ENCODE measurements around the gene SBK1. TPM values are rescaled to one million over a fixed set of nuclear protein-coding genes. Genes with fewer than 3 reads are reported as not detected.

The SBK1 gene
- total RNA-seq, 2 donors from 2014 or later: 1.1 TPM

DNA sequence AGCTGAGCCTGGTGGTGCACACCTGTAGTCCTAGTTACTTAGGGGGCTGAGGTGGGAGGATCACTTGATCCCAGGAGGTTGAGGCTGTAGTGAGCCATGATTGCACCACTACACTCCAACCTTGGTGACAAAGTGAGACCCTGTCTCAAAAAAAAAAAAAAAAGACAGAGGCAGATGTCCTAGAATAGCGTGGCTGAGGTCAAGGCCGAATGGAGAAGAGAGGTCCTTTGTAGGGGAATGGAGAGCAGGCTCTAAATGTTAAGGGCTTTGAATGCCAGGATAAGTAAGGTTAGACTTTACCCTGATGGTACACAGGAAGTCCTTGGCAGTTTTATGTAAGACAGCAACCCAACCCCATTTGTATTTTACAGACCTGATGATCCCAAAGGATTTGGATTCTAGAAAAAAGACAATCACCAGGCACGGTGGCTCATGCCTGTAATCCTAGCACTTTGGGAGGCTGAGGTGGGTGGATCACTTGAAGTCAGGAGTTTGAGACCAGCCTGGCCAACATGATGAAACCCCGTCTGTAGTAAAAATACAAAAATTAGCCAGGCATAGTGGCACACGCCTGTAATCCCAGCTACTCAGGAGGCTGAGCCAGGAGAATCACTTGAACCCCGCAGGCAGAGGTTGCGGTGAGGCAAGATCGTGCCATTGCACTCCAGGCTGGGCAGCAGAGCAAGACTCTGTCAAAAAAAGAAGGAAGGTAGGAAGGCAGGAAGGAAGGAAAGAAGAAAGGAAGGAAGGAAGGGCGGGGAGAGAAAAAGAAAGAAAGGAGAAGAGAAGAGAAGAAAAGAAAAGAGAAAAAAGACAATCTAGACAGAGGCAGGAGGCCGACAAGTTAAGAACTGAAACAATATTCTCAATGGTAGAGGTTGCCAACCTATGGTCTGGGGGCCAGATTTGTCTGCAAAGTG lies 2.1 kb upstream of the SBK1 start:
- H3K36me3 Mint-ChIP-seq: no peaks in the 10 kb centered on the region
- peak overlapping the region in 1 of 2 donors; percentile 60 for H3K27ac Mint-ChIP-seq
- peak overlapping the region; percentile 39 for H3K4me3 Mint-ChIP-seq
- ATAC-seq: no peak
- H3K4me1 Mint-ChIP-seq (ENCODE audit: low read depth in 2 of 2): peaks cover 38 to 43% of the 10 kb centered on the region in 2 donors
- no peak for DNase-seq (ENCODE audit: low spot score)
- no peaks in the 10 kb centered on the region for H3K9me3 Mint-ChIP-seq
- H3K27me3 Mint-ChIP-seq: no peaks in the 10 kb centered on the region

DNA sequence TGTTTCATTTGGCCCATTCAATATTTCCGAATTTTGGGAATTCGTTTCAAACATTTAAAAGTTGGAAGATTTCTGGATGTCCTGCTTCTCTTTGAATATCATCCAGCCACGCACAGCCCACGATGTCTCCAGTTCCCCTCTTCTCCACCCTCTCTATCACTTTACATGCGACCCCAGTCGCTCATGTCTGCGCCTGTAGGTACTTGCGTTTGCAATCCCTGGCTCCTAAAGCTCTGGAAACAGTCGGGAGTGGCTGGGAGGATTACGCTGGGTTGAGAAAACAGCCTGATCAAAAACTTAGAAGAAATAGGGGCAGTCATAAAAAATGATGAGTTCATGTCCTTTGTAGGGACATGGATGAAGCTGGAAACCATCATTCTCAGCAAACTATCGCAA lies 1.5 kb upstream of the SBK1 start:
- peak overlapping the region in 1 of 2 donors; percentile 60 for H3K27ac Mint-ChIP-seq
- H3K9me3 Mint-ChIP-seq: no peaks in the 10 kb centered on the region
- peaks cover 42 to 47% of the 10 kb centered on the region in 2 donors for H3K4me1 Mint-ChIP-seq (ENCODE audit: low read depth in 2 of 2)
- no peak for DNase-seq (ENCODE audit: low spot score)
- no peaks in the 10 kb centered on the region for H3K27me3 Mint-ChIP-seq
- no peaks in the 10 kb centered on the region for H3K36me3 Mint-ChIP-seq
- H3K4me3 Mint-ChIP-seq: peak overlapping the region; percentile 53
- ATAC-seq: no peak

DNA sequence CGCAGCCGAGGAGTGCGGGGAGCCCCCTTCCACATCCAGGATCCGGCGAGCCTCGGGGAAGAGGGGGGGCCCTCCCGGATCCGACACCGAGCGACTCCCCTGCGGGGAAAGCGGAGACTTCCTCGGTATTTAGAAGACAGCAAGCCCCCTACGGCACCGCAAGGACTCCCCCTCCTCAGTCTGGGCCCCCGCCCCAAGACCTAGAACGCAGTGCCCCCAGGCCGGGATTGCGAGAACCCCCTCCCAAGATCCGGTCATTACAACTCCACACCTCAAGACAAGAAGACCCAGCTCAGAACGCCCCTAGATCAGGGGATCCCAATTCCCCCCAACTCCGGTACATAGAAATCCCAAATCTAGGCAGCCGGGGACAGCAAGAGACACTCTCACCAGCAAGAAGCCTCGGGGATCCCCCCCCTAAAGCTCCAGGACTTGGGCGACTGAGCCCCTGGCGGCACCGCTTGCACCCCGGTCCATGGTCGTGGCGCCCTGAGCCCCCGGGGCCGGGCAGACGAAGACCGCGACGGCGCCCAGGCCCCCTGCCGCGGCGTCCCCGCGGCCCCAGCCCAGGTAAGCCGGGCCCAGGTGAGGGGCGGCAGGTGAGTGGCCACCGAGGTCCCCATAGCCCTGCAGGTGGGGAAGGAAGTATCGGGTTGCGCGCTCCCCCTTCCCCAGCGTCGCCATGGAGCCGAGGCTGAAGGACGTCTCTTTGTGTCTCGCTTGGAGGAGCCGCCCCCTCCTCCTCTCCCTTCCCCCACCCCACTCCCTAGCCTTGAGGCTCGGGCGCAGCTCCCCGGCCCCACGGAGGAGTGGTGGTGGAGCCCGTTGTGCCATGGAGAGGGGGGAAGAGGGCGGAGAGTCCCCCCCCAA lies 641 bp downstream of the SBK1 start:
- DNase-seq (ENCODE audit: low spot score) (no peak), ATAC-seq (no peak)
- Mint-ChIP-seq H3K27me3 (no peaks in the 10 kb centered on the region), H3K4me3 (peak overlapping the region; percentile 85), H3K4me1 (ENCODE audit: low read depth in 2 of 2) (peaks cover 47 to 52% of the 10 kb centered on the region in 2 donors), H3K36me3 (no peaks in the 10 kb centered on the region), H3K9me3 (no peaks in the 10 kb centered on the region), H3K27ac (peak overlapping the region in 1 of 2 donors; percentile 68)

- Mint-ChIP-seq H3K27me3 (no peaks in the 10 kb centered on the region), H3K4me3 (peak overlapping the region; percentile 71), H3K36me3 (no peaks in the 10 kb centered on the region), H3K27ac (no peak overlapping the region), H3K9me3 (no peaks in the 10 kb centered on the region), H3K4me1 (ENCODE audit: low read depth in 2 of 2) (peaks cover 41 to 50% of the 10 kb centered on the region in 2 donors)
- DNase-seq (ENCODE audit: low spot score) (no peak), ATAC-seq (no peak)
These were observed 1.3 kb downstream of the SBK1 start for GRCh38 chr16:28293601-28293960.

- Mint-ChIP-seq H3K27ac (no peak overlapping the region), H3K4me1 (ENCODE audit: low read depth in 2 of 2) (peaks cover 34 to 45% of the 10 kb centered on the region in 2 donors)
- no peak for DNase-seq (ENCODE audit: low spot score)
These were observed 1.9 kb downstream of the SBK1 start for GRCh38 chr16:28294201-28294600.

GRCh38 chr16:28295276-28295675 lies 3.0 kb downstream of the SBK1 start:
- Mint-ChIP-seq H3K4me3 (peak overlapping the region; percentile 71), H3K27ac (peak overlapping the region; percentile 41 to 65), H3K4me1 (ENCODE audit: low read depth in 2 of 2) (peaks cover 38 to 46% of the 10 kb centered on the region in 2 donors), H3K27me3 (no peaks in the 10 kb centered on the region), H3K9me3 (no peaks in the 10 kb centered on the region), H3K36me3 (no peaks in the 10 kb centered on the region)
- DNase-seq (ENCODE audit: low spot score) (no peak), ATAC-seq (no peak)

More at GRCh38 chr16:28294201-28294600, 1.9 kb downstream of the SBK1 start:
- H3K9me3 Mint-ChIP-seq: no peaks in the 10 kb centered on the region
- H3K4me3 Mint-ChIP-seq: peak overlapping the region; percentile 71
- no peak for ATAC-seq
- no peaks in the 10 kb centered on the region for H3K27me3 Mint-ChIP-seq
- H3K36me3 Mint-ChIP-seq: no peaks in the 10 kb centered on the region

- no peaks in the 10 kb centered on the region for H3K9me3 Mint-ChIP-seq
- no peaks in the 10 kb centered on the region for H3K27me3 Mint-ChIP-seq
- H3K4me3 Mint-ChIP-seq: peak overlapping the region; percentile 48
- no peaks in the 10 kb centered on the region for H3K36me3 Mint-ChIP-seq
- peaks cover 25 to 43% of the 10 kb centered on the region in 2 donors for H3K4me1 Mint-ChIP-seq (ENCODE audit: low read depth in 2 of 2)
- ATAC-seq: no peak
- DNase-seq (ENCODE audit: low spot score): no peak
- H3K27ac Mint-ChIP-seq: peak overlapping the region; percentile 66 to 82
These were observed 5.0 kb downstream of the SBK1 start for GRCh38 chr16:28297308-28297707.

DNA sequence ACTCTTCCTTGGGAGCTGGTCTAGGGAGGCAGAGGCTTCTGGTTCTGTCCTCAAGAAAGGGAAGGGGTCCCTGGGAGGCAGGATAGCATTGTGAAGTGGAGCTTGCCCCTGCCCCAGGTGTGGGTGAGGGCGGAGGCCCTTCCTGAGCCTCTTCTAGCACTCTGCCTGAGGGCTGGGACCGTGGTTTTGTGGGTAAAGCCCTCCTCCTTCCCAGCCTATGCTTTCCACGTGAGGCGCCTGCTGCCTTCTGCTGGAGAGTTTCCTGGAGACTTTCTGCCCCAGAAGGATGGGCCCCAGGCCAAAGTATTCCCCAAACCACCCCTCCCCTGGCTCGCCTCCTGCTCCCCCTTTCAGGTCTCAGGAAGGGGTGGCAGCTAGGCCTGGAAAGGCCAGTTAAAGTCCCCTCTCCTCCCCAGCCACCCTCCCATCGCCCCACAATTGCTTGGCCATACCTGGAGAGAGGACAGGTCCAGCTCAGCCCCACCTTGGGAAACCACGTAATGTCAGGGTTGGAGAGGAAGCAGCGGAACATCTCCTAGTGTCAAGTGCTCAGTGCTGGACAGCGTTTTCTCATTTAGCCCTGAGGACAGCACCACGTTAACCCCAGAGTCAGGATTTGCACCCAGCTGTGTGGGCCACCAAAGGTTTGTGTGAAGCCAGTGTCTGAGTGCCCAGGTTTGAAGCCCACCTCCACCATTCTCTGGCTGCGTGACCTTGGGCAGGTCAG lies 5.6 kb downstream of the SBK1 start:
- Mint-ChIP-seq H3K4me3 (peak overlapping the region; percentile 48), H3K36me3 (no peaks in the 10 kb centered on the region), H3K9me3 (no peaks in the 10 kb centered on the region), H3K27ac (peak overlapping the region; percentile 66 to 82), H3K4me1 (ENCODE audit: low read depth in 2 of 2) (peaks cover 30 to 49% of the 10 kb centered on the region in 2 donors), H3K27me3 (no peaks in the 10 kb centered on the region)
- ATAC-seq (no peak), DNase-seq (ENCODE audit: low spot score) (no peak)

GRCh38 chr16:28298511-28298878 lies 6.2 kb downstream of the SBK1 start:
- no peak for ATAC-seq
- Mint-ChIP-seq H3K4me3 (no peak overlapping the region), H3K4me1 (ENCODE audit: low read depth in 2 of 2) (peaks cover 32 to 51% of the 10 kb centered on the region in 2 donors), H3K27me3 (no peaks in the 10 kb centered on the region), H3K9me3 (no peaks in the 10 kb centered on the region), H3K36me3 (no peaks in the 10 kb centered on the region), H3K27ac (no peak overlapping the region)
- no peak for DNase-seq (ENCODE audit: low spot score)

GRCh38 chr16:28300327-28300726 lies 8.0 kb downstream of the SBK1 start:
- Mint-ChIP-seq H3K9me3 (no peaks in the 10 kb centered on the region), H3K27ac (peak overlapping the region in 1 of 2 donors; percentile 11)
- ATAC-seq: no peak

DNA sequence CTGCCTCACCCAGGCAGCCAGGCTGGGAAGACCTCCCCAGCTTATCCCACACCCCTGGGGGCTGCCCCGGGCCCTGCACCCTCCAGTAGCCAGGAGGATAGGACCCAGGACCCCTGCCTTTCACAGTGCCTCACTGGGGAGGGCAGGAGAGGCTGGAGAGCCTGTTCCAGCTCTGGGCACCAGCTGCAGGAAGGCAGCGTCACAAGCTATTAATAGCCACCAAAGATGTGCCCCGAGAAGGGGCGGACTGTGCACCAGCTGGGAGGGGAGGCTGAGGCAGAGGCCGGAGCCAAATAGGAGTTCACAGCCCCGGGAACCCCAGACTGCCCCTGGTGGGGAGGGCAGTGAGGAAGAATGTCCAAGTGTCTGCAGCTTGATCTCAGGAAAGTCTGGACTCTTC lies 8.8 kb downstream of the SBK1 start:
- H3K27ac Mint-ChIP-seq: no peak overlapping the region

More at GRCh38 chr16:28300327-28300726, 8.0 kb downstream of the SBK1 start:
- no peak for DNase-seq (ENCODE audit: low spot score)
- no peaks in the 10 kb centered on the region for H3K27me3 Mint-ChIP-seq
- no peaks in the 10 kb centered on the region for H3K36me3 Mint-ChIP-seq
- H3K4me1 Mint-ChIP-seq (ENCODE audit: low read depth in 2 of 2): peaks cover 33 to 44% of the 10 kb centered on the region in 2 donors
- H3K4me3 Mint-ChIP-seq: no peak overlapping the region

GRCh38 chr16:28301620-28302019 lies 9.3 kb downstream of the SBK1 start:
- Mint-ChIP-seq H3K4me1 (ENCODE audit: low read depth in 2 of 2) (peaks cover 28 to 47% of the 10 kb centered on the region in 2 donors), H3K27ac (peak overlapping the region in 1 of 2 donors; percentile 37), H3K36me3 (no peaks in the 10 kb centered on the region)

More for the DNA sequence above, 8.8 kb downstream of the SBK1 start:
- no peaks in the 10 kb centered on the region for H3K27me3 Mint-ChIP-seq
- H3K4me3 Mint-ChIP-seq: no peak overlapping the region
- no peaks in the 10 kb centered on the region for H3K9me3 Mint-ChIP-seq
- no peaks in the 10 kb centered on the region for H3K36me3 Mint-ChIP-seq
- H3K4me1 Mint-ChIP-seq (ENCODE audit: low read depth in 2 of 2): peaks cover 30 to 47% of the 10 kb centered on the region in 2 donors
- no peak for DNase-seq (ENCODE audit: low spot score)
- no peak for ATAC-seq

DNA sequence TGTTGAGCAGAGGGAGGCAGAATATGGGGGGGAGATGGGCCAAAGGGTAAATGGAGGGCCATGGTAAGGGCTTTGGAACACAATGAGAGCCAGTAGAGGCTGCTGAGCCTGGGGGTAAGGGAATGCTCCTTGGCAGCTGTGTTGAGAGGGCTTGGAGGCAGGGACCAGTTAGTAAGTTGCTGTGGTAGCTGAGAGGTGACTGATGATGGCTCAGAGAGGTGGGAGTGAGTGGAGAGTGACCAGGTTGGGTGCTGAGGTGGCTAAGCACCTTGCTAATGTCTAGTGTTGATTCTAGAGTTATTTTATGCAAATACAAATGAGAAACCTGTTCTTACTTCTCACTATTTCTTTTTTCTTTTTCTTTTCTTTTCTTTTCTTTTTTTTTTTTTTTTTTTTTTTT lies 10.8 kb downstream of the SBK1 start:
- H3K4me1 Mint-ChIP-seq (ENCODE audit: low read depth in 2 of 2): peaks cover 21 to 42% of the 10 kb centered on the region in 2 donors
- H3K4me3 Mint-ChIP-seq: no peak overlapping the region
- H3K9me3 Mint-ChIP-seq: no peaks in the 10 kb centered on the region
- no peaks in the 10 kb centered on the region for H3K36me3 Mint-ChIP-seq
- no peak for DNase-seq (ENCODE audit: low spot score)
- no peak for ATAC-seq
- no peak overlapping the region for H3K27ac Mint-ChIP-seq
- H3K27me3 Mint-ChIP-seq: no peaks in the 10 kb centered on the region

More at GRCh38 chr16:28301620-28302019, 9.3 kb downstream of the SBK1 start:
- H3K27me3 Mint-ChIP-seq: no peaks in the 10 kb centered on the region
- ATAC-seq (no peak), DNase-seq (ENCODE audit: low spot score) (no peak)
- H3K9me3 Mint-ChIP-seq: no peaks in the 10 kb centered on the region
- no peak overlapping the region for H3K4me3 Mint-ChIP-seq

All from natural killer cell treated with Interleukin-12 subunit alpha and Interleukin-12 subunit beta and Interleukin-15 and Interleukin-18, amount 100 ng/mL, for 72 hours (primary cell).